Amniotic stem cell (primary cell): ENCODE measurements around the gene UGT1A1.

Experiments used
- DNase-seq: peaks from one replicate; lab custom pipeline; 2025; lab: John Stamatoyannopoulos, UW

The UGT1A1 gene

GRCh38 chr2:233817995-233818638 is 58.0 kb downstream of the UGT1A1 start:
- no peak for DNase-seq

GRCh38 chr2:233818639-233819621 is 58.9 kb downstream of the UGT1A1 start:
- DNase-seq, result no peak

GRCh38 chr2:233819884-233820773 is 60.1 kb downstream of the UGT1A1 start:
- no peak for DNase-seq

- DNase-seq, result no peak
These were observed 60.7 kb downstream of the UGT1A1 start for GRCh38 chr2:233820774-233821105.

- no peak for DNase-seq
These were observed 61.1 kb downstream of the UGT1A1 start for GRCh38 chr2:233821196-233821595.

- no peak for DNase-seq
These were observed 61.6 kb downstream of the UGT1A1 start for GRCh38 chr2:233821709-233822100.

- no peak for DNase-seq
These were observed 62.2 kb downstream of the UGT1A1 start for GRCh38 chr2:233822101-233822771.
